ENCODE data around the gene MORC1.

The MORC1 gene

DNA sequence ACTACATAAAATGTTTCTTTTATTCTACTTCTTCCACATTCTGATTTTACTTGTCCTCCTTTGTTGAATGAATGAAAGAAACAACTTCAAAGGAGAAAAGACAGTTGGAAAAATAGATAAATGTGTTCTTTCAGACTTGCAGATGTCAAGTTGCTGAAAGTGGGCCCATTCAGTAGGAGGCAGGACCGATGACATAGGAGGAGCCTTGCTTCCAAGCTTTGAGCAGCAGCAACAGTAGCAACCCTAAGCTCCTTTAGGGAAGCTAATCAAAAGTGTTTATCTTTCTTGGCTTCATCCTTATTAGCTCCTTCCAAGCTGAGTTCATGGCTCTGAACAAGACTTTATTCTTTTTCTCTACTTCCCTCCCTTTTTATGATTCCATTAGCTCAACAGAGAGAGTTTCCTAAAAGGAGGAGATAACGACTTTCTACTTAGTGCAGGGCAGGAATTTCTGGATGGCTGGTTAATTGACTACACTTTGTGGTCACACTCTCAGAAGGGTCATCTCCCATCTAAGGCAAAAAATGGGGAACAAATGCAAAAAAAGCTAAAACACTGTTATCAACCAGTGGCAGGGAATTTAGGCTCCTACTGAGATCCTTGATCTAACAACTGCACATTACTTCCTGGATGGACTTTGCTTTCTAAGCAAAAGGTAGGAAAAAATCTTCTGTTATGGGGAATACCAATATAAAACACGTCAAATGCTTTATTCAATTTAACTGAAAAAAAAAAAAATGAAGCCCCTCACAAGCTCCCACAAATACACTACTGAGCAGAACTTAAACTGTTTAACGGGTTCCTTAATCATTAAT lies 4.8 kb downstream of the MORC1 start:
- DNase-seq (ENCODE audit: low read depth), result no peak
- TF ChIP-seq, protein P1, sequence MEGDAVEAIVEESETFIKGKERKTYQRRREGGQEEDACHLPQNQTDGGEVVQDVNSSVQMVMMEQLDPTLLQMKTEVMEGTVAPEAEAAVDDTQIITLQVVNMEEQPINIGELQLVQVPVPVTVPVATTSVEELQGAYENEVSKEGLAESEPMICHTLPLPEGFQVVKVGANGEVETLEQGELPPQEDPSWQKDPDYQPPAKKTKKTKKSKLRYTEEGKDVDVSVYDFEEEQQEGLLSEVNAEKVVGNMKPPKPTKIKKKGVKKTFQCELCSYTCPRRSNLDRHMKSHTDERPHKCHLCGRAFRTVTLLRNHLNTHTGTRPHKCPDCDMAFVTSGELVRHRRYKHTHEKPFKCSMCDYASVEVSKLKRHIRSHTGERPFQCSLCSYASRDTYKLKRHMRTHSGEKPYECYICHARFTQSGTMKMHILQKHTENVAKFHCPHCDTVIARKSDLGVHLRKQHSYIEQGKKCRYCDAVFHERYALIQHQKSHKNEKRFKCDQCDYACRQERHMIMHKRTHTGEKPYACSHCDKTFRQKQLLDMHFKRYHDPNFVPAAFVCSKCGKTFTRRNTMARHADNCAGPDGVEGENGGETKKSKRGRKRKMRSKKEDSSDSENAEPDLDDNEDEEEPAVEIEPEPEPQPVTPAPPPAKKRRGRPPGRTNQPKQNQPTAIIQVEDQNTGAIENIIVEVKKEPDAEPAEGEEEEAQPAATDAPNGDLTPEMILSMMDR (conservative IDR thresholded peaks at IDR 0.05; ENCODE audit: low read depth, low read length), result no peak
- no peak overlapping the region for H3K4me3 ChIP-seq (ENCODE audit: low read depth, low read length)

DNA sequence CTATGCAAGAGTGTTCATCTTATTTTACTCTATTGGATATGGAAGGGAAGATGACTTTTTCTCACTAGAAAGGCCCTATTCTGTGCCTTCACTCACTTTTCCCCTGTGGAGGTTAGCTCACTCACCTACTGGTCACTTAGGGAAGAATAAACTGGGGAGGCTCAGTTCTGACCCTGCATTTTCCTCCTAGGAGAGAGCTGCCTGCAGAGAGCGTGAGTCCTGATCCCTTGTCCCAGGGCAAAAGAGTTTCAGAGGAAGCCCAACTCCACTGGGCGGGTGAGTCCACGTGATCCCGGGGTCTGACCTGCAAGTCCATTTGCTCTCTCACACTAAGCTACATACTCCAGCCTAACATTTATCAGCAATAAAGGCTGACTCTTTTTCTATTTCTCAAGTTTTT lies 8.4 kb downstream of the MORC1 start:
- TF ChIP-seq, protein P1 (conservative IDR thresholded peaks at IDR 0.05; ENCODE audit: low read depth, low read length), result no peak
- H3K4me3 ChIP-seq (ENCODE audit: low read depth, low read length), result no peak overlapping the region
- no peak for DNase-seq (ENCODE audit: low read depth)

DNA sequence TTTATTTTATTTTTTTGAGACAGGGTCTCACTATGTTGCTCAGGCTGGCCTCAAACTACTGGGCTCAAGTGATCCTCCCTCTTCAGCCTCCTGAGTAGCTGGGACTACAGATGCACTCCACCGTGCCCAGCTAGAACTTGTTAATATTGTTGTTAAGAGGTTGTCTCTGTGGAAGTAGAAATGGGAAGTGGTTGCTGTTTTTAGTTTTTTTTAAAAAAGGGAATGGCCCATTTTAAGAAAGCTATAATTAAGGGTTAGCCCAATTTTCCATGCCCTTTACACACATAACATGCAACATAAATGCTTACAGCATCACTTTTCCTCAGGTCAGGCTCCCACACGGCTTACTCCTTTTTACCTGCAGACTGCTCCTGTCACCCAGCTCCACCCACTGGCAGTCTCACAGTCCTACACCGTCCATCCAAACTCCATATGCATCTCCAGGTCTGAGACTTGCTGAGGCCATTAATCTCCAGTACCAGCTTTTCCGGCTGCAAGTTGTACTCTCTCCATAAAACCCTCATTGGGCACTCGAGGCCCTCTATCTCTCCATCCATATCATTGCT lies 19.8 kb downstream of the MORC1 start:
- peak; percentile 4 for DNase-seq (ENCODE audit: low read depth)
- TF ChIP-seq, protein P1 (conservative IDR thresholded peaks at IDR 0.05; ENCODE audit: low read depth, low read length), result peak; percentile 11
- H3K4me3 ChIP-seq (ENCODE audit: low read depth, low read length), result no peak overlapping the region

DNA sequence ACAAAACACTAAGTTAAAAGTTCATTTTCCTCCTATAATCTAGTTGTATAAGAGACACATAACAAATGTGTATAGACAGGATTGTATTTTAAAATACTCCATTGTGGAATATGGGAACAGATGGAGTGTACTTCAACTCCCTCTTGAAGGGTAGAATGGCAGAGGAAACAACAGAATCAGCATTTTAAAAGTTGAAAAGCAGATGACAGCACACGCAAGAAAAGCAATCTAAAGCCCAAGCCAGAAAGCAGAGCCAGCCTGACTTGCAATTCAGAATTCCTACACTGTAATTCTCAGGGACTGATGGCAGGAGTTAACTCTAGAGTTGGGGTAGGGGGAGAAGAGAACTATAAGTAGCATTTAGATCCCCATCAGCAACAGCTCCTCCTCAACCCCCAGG lies 22.8 kb downstream of the MORC1 start:
- TF ChIP-seq, protein P1 (conservative IDR thresholded peaks at IDR 0.05; ENCODE audit: low read depth, low read length), result no peak
- DNase-seq (ENCODE audit: low read depth), result no peak
- no peak overlapping the region for H3K4me3 ChIP-seq (ENCODE audit: low read depth, low read length)

DNA sequence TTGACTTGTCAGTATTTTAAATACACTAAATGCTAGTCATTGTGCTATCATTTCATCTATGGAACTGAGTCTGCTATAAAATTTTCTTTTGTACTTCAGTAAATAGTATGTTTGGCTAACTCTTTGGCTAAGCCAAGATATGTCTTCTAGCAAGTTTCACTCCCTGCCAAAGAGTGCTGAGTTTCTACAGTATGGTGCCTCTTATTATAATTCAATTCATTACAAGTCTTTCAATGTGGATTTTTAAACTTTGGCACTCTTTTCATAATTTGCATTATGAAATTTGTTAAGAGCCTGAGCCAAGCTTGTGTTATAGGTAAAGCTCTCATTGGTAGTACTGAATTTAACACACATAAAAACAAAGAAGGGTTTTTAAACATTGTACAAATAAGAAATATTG lies 24.4 kb downstream of the MORC1 start:
- TF ChIP-seq, protein P1 (conservative IDR thresholded peaks at IDR 0.05; ENCODE audit: low read depth, low read length), result no peak
- no peak for DNase-seq (ENCODE audit: low read depth)
- H3K4me3 ChIP-seq (ENCODE audit: low read depth, low read length), result no peak overlapping the region

DNA sequence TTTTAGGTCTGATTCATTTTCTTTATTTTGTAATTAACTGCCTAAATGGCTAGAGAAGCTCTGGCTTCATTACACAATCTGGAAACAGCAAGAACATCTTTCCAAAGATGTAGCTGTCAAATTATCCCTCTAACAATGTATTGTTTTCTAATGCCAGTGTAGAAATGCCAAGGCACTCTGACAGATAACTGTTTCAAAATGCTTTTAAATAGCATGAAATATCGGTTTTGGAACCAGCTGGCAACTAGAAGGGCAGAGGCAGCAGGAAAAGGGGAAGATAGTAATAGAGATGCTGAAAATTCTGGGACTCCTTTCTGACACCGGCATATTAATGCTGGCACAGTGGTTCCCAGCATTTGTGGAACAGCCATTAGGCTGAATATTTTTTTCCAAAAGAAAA lies 26.1 kb downstream of the MORC1 start:
- no peak overlapping the region for H3K4me3 ChIP-seq (ENCODE audit: low read depth, low read length)
- TF ChIP-seq, protein P1 (conservative IDR thresholded peaks at IDR 0.05; ENCODE audit: low read depth, low read length), result no peak
- no peak for DNase-seq (ENCODE audit: low read depth)

DNA sequence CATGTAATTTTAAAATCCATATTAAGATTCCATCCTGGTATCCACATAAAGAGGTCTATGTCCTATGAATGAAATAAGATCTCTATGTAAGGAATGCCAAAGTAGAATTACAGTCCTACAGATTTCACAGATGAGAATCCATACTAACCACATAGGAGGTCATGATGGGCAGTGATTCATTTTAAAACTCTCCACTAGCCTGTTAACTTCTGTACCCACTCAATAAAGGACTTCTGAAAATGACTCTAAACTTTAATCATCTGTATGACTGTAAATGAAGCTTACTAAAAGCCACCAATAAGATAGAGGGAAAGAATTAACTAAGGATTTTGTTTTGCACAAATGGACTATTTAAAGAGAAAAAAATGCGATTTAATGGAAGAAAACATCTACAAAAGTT lies 28.7 kb downstream of the MORC1 start:
- no peak for DNase-seq (ENCODE audit: low read depth)
- TF ChIP-seq, protein P1 (conservative IDR thresholded peaks at IDR 0.05; ENCODE audit: low read depth, low read length), result no peak
- H3K4me3 ChIP-seq (ENCODE audit: low read depth, low read length), result no peak overlapping the region

Measured in choroid plexus epithelial cell (primary cell).